Omental fat pad (tissue), 4 donors: ENCODE results near the gene INSIG2. TPM values are rescaled to one million over a fixed set of nuclear protein-coding genes. Genes with fewer than 3 reads are reported as not detected.

Source experiments
- ATAC-seq: fragments of 150-250 bp; one replicate; pipeline ENCODE4 v1.9.1; 2016; ENCODE audit warnings: mild to moderate bottlenecking, moderate library complexity; ENCODE audit not compliant: low FRiP score
- DNase-seq: peaks from one replicate; pipeline ENCODE4 v3.0.0-alpha.2; 2019; ENCODE audit warnings: low spot score
- CTCF ChIP-seq, 3 donors: fragments of 450-650 bp; IDR thresholded peaks; one replicate each; pipeline ENCODE4 v1.5.1; 2016 to 2017; ENCODE audit warnings: antibody characterized with exemption in 3 of 3, mild to moderate bottlenecking in 3 of 3, moderate library complexity in 2 of 3
- total RNA-seq, 4 donors: library from RNA; depleted of rRNA; stranded (reverse); fragments of >200 nt; gene quantifications; one replicate each; pipeline ENCODE4 v1.1.0, GENCODE V29; 2016

The INSIG2 gene
- total RNA-seq, 4 donors from 2014 or later: 5.3 to 15.9 (median 9.7) TPM

DNA sequence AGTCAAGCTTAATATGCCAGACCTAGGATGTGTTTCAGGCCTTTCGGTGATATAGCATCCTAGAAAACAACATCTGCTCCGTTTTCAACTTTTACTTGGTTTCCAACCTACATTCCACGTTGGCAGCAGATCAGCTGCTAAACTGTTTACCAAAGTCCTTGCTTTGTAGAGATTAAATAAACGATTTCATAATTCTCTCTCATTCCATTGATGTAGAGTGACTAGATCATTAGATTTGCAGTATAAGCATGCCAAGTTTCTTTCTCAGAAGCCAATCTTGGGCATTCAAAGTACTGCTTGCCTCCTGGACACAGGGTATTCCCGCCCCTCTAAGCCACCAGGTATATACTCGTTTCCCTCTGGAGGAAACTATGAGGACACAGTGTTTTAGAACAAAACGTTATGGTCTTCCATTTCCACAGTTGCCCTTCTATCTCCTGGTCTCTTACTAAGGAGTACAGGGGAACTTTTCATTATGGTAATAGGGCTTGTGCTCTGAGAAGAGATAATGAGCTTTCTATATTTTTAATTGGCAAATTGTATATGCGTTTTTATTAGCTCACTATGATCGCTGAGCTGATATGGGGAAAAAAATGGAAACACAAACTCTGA, 10.5 kb upstream of the INSIG2 start:
- DNase-seq (no peak), ATAC-seq (no peak)
- TF ChIP-seq CTCF (IDR thresholded peaks at IDR 0.05): no peak

DNA sequence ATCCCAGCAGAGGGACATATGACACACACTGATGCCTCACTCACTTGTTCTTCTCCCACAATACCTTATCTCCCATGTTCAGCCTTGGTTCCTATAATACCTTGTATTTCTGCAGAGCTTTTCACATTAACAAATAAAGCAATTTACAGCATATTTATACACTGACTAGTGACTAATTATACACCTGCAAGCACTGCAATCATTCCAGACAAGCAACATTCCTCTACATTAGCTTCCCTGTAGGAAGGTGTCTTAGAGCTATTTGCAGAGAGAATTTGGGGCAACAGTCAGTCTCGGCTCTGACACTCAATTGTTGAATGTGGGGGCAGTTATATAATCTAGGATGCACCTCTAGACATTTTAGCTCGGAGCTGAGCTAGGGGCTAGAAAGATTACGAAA, 9.5 kb upstream of the INSIG2 start:
- DNase-seq (no peak), ATAC-seq (no peak)
- TF ChIP-seq CTCF (IDR thresholded peaks at IDR 0.05): no peak

- DNase-seq: no peak
- ATAC-seq: no peak
- TF ChIP-seq CTCF (IDR thresholded peaks at IDR 0.05): no peak
Measured at GRCh38 chr2:118084491-118085089, 3.7 kb upstream of the INSIG2 start.

GRCh38 chr2:118085173-118086023, 2.9 kb upstream of the INSIG2 start:
- DNase-seq (no peak), ATAC-seq (no peak)
- TF ChIP-seq CTCF (IDR thresholded peaks at IDR 0.05): no peak

- TF ChIP-seq CTCF (IDR thresholded peaks at IDR 0.05): no peak
- ATAC-seq: no peak
- DNase-seq: no peak
Measured at GRCh38 chr2:118086024-118086633, 2.1 kb upstream of the INSIG2 start.

- DNase-seq (no peak), ATAC-seq (no peak)
- TF ChIP-seq CTCF (IDR thresholded peaks at IDR 0.05): no peak
Measured at GRCh38 chr2:118089139-118089800, 999 bp downstream of the INSIG2 start.
